Neural progenitor cell (in vitro differentiated cells): Measurements from ENCODE around the gene NTMT1. TPM values are rescaled to one million over a fixed set of nuclear protein-coding genes. Genes with fewer than 3 reads are reported as not detected.

ENCODE experiments used
- DNase-seq: peaks from one replicate; pipeline ENCODE4 v3.0.0-alpha.2; 2016; ENCODE audit warnings: low spot score
- H2AFZ ChIP-seq: fragments of 200-600 bp; sonication (generic); replicated peaks from 2 replicates; pipeline ENCODE4 v1.6.1; 2016; ENCODE audit warnings: antibody characterized with exemption
- H3F3A ChIP-seq: fragments of 200-600 bp; sonication (generic); 2 replicates; pipeline ENCODE4 v1.6.1; 2016; ENCODE audit warnings: antibody characterized with exemption, low read depth
- H3K27ac ChIP-seq: fragments of 200-600 bp; sonication (generic); 2 replicates; pipeline ENCODE4 v1.5.1; 2016; ENCODE audit warnings: mild to moderate bottlenecking
- H3K27me3 ChIP-seq: fragments of 200-600 bp; sonication (generic); 2 replicates; pipeline ENCODE4 v1.6.1; 2016; ENCODE audit warnings: mild to moderate bottlenecking, moderate library complexity
- H3K36me3 ChIP-seq: fragments of 200-600 bp; sonication (generic); 2 replicates; pipeline ENCODE4 v1.5.1; 2016
- H3K4me1 ChIP-seq: fragments of 200-600 bp; sonication (generic); 2 replicates; pipeline ENCODE4 v1.6.1; 2016; ENCODE audit warnings: mixed run types
- H3K4me2 ChIP-seq: fragments of 200-600 bp; sonication (generic); 2 replicates; pipeline ENCODE4 v1.6.1; 2016
- H3K4me3 ChIP-seq: fragments of 200-600 bp; sonication (generic); 2 replicates; pipeline ENCODE4 v1.5.1; 2016
- H3K79me2 ChIP-seq: fragments of 200-600 bp; sonication (generic); 2 replicates; pipeline ENCODE4 v1.6.1; 2016; ENCODE audit warnings: low read depth
- H3K9ac ChIP-seq: fragments of 200-600 bp; sonication (generic); 2 replicates; pipeline ENCODE4 v1.6.1; 2016
- H3K9me3 ChIP-seq: fragments of 200-600 bp; sonication (generic); 2 replicates; pipeline ENCODE4 v1.5.1; 2016; ENCODE audit warnings: low read depth
- H4K20me1 ChIP-seq: fragments of 200-600 bp; sonication (generic); 2 replicates; pipeline ENCODE4 v1.6.1; 2016; ENCODE audit warnings: low read depth
- H3K27ac Mint-ChIP-seq: 3 replicates; pipeline ENCODE4 v1.8.0; 2021; ENCODE audit warnings: mixed read lengths
- H3K27me3 Mint-ChIP-seq: 2 replicates; pipeline ENCODE4 v1.8.0; 2022; ENCODE audit warnings: low read depth, mild to moderate bottlenecking, inconsistent platforms, moderate library complexity, mixed read lengths; ENCODE audit not compliant: insufficient read depth
- H3K36me3 Mint-ChIP-seq: 3 replicates; pipeline ENCODE4 v1.8.0; 2021; ENCODE audit warnings: mixed read lengths
- H3K4me1 Mint-ChIP-seq: 3 replicates; pipeline ENCODE4 v1.8.0; 2021; ENCODE audit warnings: mixed read lengths
- H3K4me3 Mint-ChIP-seq: 3 replicates; pipeline ENCODE4 v1.8.0; 2021; ENCODE audit warnings: mild to moderate bottlenecking, moderate library complexity, mixed read lengths
- H3K9me3 Mint-ChIP-seq: 3 replicates; pipeline ENCODE4 v1.8.0; 2020; ENCODE audit warnings: mixed read lengths
- EZH2 ChIP-seq: fragments of 200-600 bp; sonication (generic); IDR thresholded peaks from 2 replicates; pipeline ENCODE4 v1.6.1; 2017; ENCODE audit warnings: antibody characterized with exemption, mild to moderate bottlenecking, moderate library complexity
- EZH2phosphoT487 ChIP-seq: fragments of 200-600 bp; sonication (generic); IDR thresholded peaks from 2 replicates; pipeline ENCODE4 v1.6.1; 2017; ENCODE audit warnings: antibody characterized with exemption
- total RNA-seq: library from RNA; depleted of rRNA; stranded (reverse); fragments of >200 nt; gene quantifications from 2 replicates; pipeline ENCODE4 v1.2.3, GENCODE V29; 2015; ENCODE audit warnings: low replicate concordance
- TF ChIP-seq, protein P1 (sequence below): fragments of 200-600 bp; sonication (generic); IDR thresholded peaks from 2 replicates; pipeline ENCODE4 v1.5.1; 2017; ENCODE audit warnings: antibody characterized with exemption, mild to moderate bottlenecking

Gene NTMT1
- total RNA-seq, 1 donor from 2014 or later = 22.2 TPM

DNA sequence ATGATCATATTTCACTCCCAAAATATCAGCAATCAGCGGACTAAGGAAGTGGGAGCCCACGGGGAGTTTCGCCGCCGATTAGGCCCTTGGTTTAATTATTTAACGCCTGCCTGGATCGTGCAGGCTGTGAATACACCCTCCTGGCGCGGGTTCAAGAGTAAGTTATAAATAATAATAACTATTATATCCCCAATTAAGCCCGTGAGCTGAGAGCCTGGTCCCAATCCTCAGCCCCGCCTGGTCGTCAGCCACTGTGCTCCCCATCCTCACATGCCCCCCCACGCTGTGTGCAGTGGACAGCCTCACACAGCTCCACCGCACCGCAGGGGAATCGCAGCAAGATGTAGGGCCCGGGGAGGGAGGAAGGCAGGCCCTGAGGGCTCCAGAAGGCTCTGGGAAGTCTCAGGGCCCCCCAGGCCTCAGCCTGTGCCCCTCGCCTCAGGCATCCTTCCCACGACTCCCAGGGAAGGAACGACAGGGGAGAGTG, 28.6 kb downstream of the NTMT1 start:
- H3K4me3 Mint-ChIP-seq = no peak overlapping the region
- peaks cover 5% of the 10 kb centered on the region for H3K27me3 Mint-ChIP-seq
- H3K4me3 ChIP-seq = no peak overlapping the region
- H3F3A ChIP-seq = peaks cover 6% of the 10 kb centered on the region
- no peak overlapping the region for H3K9ac ChIP-seq
- TF ChIP-seq EZH2phosphoT487 (no peak), EZH2 (no peak)
- TF ChIP-seq, protein P1, sequence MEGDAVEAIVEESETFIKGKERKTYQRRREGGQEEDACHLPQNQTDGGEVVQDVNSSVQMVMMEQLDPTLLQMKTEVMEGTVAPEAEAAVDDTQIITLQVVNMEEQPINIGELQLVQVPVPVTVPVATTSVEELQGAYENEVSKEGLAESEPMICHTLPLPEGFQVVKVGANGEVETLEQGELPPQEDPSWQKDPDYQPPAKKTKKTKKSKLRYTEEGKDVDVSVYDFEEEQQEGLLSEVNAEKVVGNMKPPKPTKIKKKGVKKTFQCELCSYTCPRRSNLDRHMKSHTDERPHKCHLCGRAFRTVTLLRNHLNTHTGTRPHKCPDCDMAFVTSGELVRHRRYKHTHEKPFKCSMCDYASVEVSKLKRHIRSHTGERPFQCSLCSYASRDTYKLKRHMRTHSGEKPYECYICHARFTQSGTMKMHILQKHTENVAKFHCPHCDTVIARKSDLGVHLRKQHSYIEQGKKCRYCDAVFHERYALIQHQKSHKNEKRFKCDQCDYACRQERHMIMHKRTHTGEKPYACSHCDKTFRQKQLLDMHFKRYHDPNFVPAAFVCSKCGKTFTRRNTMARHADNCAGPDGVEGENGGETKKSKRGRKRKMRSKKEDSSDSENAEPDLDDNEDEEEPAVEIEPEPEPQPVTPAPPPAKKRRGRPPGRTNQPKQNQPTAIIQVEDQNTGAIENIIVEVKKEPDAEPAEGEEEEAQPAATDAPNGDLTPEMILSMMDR = no peak
- H3K27ac ChIP-seq = no peak overlapping the region
- H2AFZ ChIP-seq = no peak overlapping the region
- no peaks in the 10 kb centered on the region for H3K4me1 ChIP-seq
- peaks cover 10% of the 10 kb centered on the region for H3K4me1 Mint-ChIP-seq
- H3K9me3 ChIP-seq = no peaks in the 10 kb centered on the region
- H3K27ac Mint-ChIP-seq = no peak overlapping the region
- no peak overlapping the region for H3K4me2 ChIP-seq
- H3K9me3 Mint-ChIP-seq = no peaks in the 10 kb centered on the region
- no peaks in the 10 kb centered on the region for H3K79me2 ChIP-seq
- no peaks in the 10 kb centered on the region for H3K36me3 ChIP-seq
- no peaks in the 10 kb centered on the region for H3K36me3 Mint-ChIP-seq
- no peaks in the 10 kb centered on the region for H3K27me3 ChIP-seq
- DNase-seq = no peak
- H4K20me1 ChIP-seq = no peaks in the 10 kb centered on the region

DNA sequence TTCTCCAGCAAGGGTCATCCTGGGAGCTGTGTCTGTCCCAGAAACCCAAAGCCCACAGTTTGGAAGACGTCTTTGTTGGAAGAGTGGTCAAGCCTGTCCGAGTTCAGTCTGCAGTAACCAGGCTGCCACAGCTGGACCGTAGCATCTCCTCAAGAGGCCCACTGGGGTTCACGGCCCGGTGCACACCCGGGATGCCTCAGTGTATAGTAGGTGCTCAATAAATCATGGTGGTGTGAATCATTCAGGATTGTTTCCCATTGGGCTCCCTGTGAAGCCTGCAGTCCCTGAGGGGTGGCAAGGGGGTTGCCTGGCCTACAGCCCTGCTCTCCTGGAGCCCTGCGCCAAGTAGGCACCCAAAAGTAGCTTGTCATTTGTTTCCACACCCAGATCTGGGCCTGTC, 29.2 kb downstream of the NTMT1 start:
- no peak overlapping the region for H3K9ac ChIP-seq
- H3F3A ChIP-seq = peaks cover 6% of the 10 kb centered on the region
- Mint-ChIP-seq H3K36me3 (no peaks in the 10 kb centered on the region), H3K4me3 (no peak overlapping the region), H3K4me1 (peaks cover 10% of the 10 kb centered on the region), H3K27me3 (peaks cover 5% of the 10 kb centered on the region), H3K27ac (no peak overlapping the region), H3K9me3 (no peaks in the 10 kb centered on the region)
- H3K36me3 ChIP-seq = no peaks in the 10 kb centered on the region
- H3K9me3 ChIP-seq = no peaks in the 10 kb centered on the region
- no peaks in the 10 kb centered on the region for H3K79me2 ChIP-seq
- H3K4me3 ChIP-seq = no peak overlapping the region
- no peak overlapping the region for H2AFZ ChIP-seq
- TF ChIP-seq EZH2 = no peak
- TF ChIP-seq, protein P1 = no peak
- no peak for TF ChIP-seq EZH2phosphoT487
- H4K20me1 ChIP-seq = no peaks in the 10 kb centered on the region
- H3K27ac ChIP-seq = no peak overlapping the region
- no peak overlapping the region for H3K4me2 ChIP-seq
- no peaks in the 10 kb centered on the region for H3K27me3 ChIP-seq
- no peaks in the 10 kb centered on the region for H3K4me1 ChIP-seq
- DNase-seq = no peak

DNA sequence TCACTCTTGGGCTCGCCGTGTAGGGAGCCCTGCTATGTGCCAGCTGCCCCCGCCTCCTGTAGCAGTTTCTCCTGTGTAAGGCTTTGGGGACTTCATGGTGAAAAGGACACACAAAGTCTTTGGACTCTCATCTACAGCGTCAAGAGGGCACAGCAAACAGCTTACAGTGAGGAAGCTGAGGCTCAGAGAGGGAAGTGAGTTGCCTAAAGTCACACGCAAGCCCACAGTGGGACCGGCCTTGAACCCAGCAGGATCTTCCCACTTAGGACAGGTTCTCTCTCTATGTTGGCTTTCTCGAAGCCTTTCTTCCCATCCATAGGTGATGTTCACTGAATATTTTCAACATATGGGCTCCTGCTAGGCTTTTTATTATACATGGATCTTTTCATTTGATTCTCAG, 29.7 kb downstream of the NTMT1 start:
- DNase-seq = no peak
- H3K9ac ChIP-seq = no peak overlapping the region
- H3K27ac ChIP-seq = no peak overlapping the region
- no peaks in the 10 kb centered on the region for H3K36me3 ChIP-seq
- no peak overlapping the region for H3K4me3 ChIP-seq
- no peak overlapping the region for H2AFZ ChIP-seq
- H4K20me1 ChIP-seq = no peaks in the 10 kb centered on the region
- no peak overlapping the region for H3K4me2 ChIP-seq
- H3K4me1 ChIP-seq = no peaks in the 10 kb centered on the region
- H3K27me3 ChIP-seq = no peaks in the 10 kb centered on the region
- H3K9me3 Mint-ChIP-seq = no peaks in the 10 kb centered on the region
- peaks cover 6% of the 10 kb centered on the region for H3F3A ChIP-seq
- H3K27ac Mint-ChIP-seq = no peak overlapping the region
- H3K79me2 ChIP-seq = no peaks in the 10 kb centered on the region
- H3K9me3 ChIP-seq = no peaks in the 10 kb centered on the region
- TF ChIP-seq EZH2phosphoT487 = no peak
- TF ChIP-seq, protein P1 = no peak
- no peak for TF ChIP-seq EZH2
- H3K4me1 Mint-ChIP-seq = peaks cover 10% of the 10 kb centered on the region
- no peaks in the 10 kb centered on the region for H3K27me3 Mint-ChIP-seq
- H3K36me3 Mint-ChIP-seq = no peaks in the 10 kb centered on the region
- H3K4me3 Mint-ChIP-seq = no peak overlapping the region
